Ishikawa (cell line): ENCODE measurements around the gene SLC4A1AP.

Experiments used
- EP300 ChIP-seq: IDR thresholded peaks from 2 replicates; pipeline ENCODE4 v1.6.1; 2012; ENCODE audit warnings: borderline replicate concordance
- FOXM1 ChIP-seq: IDR thresholded peaks from 2 replicates; pipeline ENCODE4 v1.6.1; 2012; ENCODE audit warnings: low read depth, borderline replicate concordance
- TEAD4 ChIP-seq: IDR thresholded peaks from 2 replicates; pipeline ENCODE4 v1.6.1; 2012
- YY1 ChIP-seq: IDR thresholded peaks from 2 replicates; pipeline ENCODE4 v1.6.1; 2012; ENCODE audit warnings: low read depth
- TF ChIP-seq, protein P1 (sequence below): IDR thresholded peaks from 2 replicates; pipeline ENCODE4 v1.6.1; 2012; ENCODE audit warnings: low read depth, mild to moderate bottlenecking

DNA sequence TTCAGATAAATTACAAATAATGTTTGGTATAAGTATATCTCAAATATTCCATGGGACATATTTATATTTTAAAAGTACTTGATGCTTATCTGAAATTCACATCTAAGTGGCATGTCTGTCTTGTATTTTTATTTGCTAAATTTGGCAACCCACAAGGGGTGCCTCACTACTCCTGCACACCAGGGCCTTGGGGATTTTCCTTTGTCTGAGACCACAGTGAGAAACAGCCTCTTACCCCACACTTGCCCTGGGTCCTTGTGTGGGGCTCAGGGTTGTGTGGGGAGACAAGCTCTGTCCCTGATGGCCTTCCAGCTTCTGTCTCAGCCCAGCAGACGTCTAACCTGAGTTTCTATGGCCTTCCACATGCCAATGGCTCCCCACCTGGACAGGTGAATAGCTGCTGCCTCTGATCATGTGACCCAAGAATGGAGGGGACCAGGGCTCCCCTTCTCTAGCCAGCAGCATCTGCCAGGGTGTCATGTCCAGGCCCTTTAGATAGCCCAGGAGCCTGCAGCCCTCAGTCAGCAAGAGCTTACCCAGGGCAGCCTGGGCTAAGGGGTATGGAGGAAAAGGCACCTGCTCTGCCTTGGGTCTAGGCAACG, 58.3 kb downstream of the SLC4A1AP start:
- TF ChIP-seq EP300 (no peak), FOXM1 (no peak), YY1 (no peak), TEAD4 (no peak)
- TF ChIP-seq, protein P1, sequence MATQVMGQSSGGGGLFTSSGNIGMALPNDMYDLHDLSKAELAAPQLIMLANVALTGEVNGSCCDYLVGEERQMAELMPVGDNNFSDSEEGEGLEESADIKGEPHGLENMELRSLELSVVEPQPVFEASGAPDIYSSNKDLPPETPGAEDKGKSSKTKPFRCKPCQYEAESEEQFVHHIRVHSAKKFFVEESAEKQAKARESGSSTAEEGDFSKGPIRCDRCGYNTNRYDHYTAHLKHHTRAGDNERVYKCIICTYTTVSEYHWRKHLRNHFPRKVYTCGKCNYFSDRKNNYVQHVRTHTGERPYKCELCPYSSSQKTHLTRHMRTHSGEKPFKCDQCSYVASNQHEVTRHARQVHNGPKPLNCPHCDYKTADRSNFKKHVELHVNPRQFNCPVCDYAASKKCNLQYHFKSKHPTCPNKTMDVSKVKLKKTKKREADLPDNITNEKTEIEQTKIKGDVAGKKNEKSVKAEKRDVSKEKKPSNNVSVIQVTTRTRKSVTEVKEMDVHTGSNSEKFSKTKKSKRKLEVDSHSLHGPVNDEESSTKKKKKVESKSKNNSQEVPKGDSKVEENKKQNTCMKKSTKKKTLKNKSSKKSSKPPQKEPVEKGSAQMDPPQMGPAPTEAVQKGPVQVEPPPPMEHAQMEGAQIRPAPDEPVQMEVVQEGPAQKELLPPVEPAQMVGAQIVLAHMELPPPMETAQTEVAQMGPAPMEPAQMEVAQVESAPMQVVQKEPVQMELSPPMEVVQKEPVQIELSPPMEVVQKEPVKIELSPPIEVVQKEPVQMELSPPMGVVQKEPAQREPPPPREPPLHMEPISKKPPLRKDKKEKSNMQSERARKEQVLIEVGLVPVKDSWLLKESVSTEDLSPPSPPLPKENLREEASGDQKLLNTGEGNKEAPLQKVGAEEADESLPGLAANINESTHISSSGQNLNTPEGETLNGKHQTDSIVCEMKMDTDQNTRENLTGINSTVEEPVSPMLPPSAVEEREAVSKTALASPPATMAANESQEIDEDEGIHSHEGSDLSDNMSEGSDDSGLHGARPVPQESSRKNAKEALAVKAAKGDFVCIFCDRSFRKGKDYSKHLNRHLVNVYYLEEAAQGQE = no peak
